Kidney (tissue), 14 donors: ENCODE measurements around the gene FAM43A. TPM values are rescaled to one million over a fixed set of nuclear protein-coding genes. Genes with fewer than 3 reads are reported as not detected.

Experiments
- DNase-seq, 5 donors: peaks; one replicate each; pipeline ENCODE4 v3.0.0-alpha.2; 2013 to 2020
- FAIRE-seq: peaks from 2 replicates; lab custom pipeline; 2012; peaks lifted over from hg19 to GRCh38; lab: Jason Lieb, UNC
- H3K27ac ChIP-seq, 2 donors: one replicate each; pipeline ENCODE4 v1.7.0; 2013; ENCODE audit warnings: low read depth in 2 of 2, low read length in 2 of 2, inconsistent platforms in 1 of 2
- H3K27me3 ChIP-seq: one replicate; pipeline ENCODE4 v1.7.1; 2013; ENCODE audit warnings: low read length, inconsistent platforms; ENCODE audit not compliant: control insufficient read depth, insufficient read depth
- H3K36me3 ChIP-seq, 3 donors: one replicate each; pipeline versions ENCODE4 v1.7.0 to v1.7.1; 2013; ENCODE audit warnings: low read length in 3 of 3, control low read depth in 1 of 3, inconsistent platforms in 1 of 3; ENCODE audit not compliant: insufficient read depth in 3 of 3, control insufficient read depth in 2 of 3
- H3K4me1 ChIP-seq, 3 donors: one replicate each; pipeline versions ENCODE4 v1.7.0 to v1.7.1; 2013; ENCODE audit warnings: low read length in 3 of 3, inconsistent platforms in 1 of 3, low read depth in 1 of 3; ENCODE audit not compliant: control insufficient read depth in 2 of 3, insufficient read depth in 2 of 3
- H3K4me3 ChIP-seq, 3 donors: one replicate each; pipeline versions ENCODE4 v1.7.0 to v1.8.1; 2013; ENCODE audit warnings: low read length in 3 of 3, control low read depth in 1 of 3, inconsistent platforms in 1 of 3
- H3K9ac ChIP-seq, 3 donors: one replicate each; pipeline versions ENCODE4 v1.7.0 to v1.7.1; 2013; ENCODE audit warnings: low read length in 3 of 3, control low read depth in 1 of 3, inconsistent platforms in 1 of 3
- H3K9me3 ChIP-seq, 3 donors: one replicate each; pipeline versions ENCODE4 v1.7.0 to v1.7.1; 2013; ENCODE audit warnings: low read length in 3 of 3, control low read depth in 1 of 3, inconsistent platforms in 1 of 3; ENCODE audit not compliant: control insufficient read depth in 2 of 3, insufficient read depth in 1 of 3
- CTCF ChIP-seq: IDR thresholded peaks from 3 replicates; pipeline ENCODE4 v1.5.1; 2012; ENCODE audit warnings: mild to moderate bottlenecking, moderate library complexity, borderline replicate concordance; ENCODE audit not compliant: insufficient read depth; ENCODE audit errors: extremely low read depth
- intact Hi-C: fragments of 100-400 bp; cut with DNase I; formaldehyde crosslinking; loops from one replicate; pipeline ENCODE4 v1.11.1; 2022
- polyA plus RNA-seq: library from polyadenylated mRNA; stranded (reverse); fragments of 350-450 nt; fragmentation: Illumina TruSeq; extraction: RNeasy Lipid Tissue Mini Kit (QIAGEN cat#74804); gene quantifications from one replicate; pipeline ENCODE4 v1.2.3, GENCODE V29; 2014; ENCODE audit warnings: low read depth, low replicate concordance; ENCODE audit not compliant: insufficient read depth
- total RNA-seq: library from RNA; stranded (reverse); fragmentation: NEBNext Ultra II Directional; extraction: Animal tissue kit (Norgen Biotek cat#: 25700); gene quantifications from one replicate; pipeline ENCODE4 v1.2.1, GENCODE V29; 2021
- donor health status: control.
- donor health status: control.
- donor health status: control.
- donor health status: control.
- donor health status: control.
- donor health status: DM: yes; HTN: yes; CAD: no.
- donor health status: Normal renal cell carcinoma (clear cell type).

FAM43A gene
- total and polyA plus RNA-seq, 2 donors from 2014 or later, result 5.0 to 11.4 TPM

- intact Hi-C loops, result no loop called here
- no peak for FAIRE-seq
- Histone ChIP-seq H3K27ac (no peak overlapping the region), H3K36me3 (no peaks in the 10 kb centered on the region), H3K9me3 (no peaks in the 10 kb centered on the region), H3K4me3 (no peak overlapping the region), H3K4me1 (peaks cover 4 to 14% (median 12%) of the 10 kb centered on the region in 3 donors), H3K9ac (no peak overlapping the region), H3K27me3 (no peaks in the 10 kb centered on the region)
- no peak for TF ChIP-seq CTCF
- DNase-seq, result peak in 4 of 5 donors; percentile 72 to 84 (median 79)
Measured at GRCh38 chr3:194691481-194692283, 6.0 kb downstream of the FAM43A start.

GRCh38 chr3:194696702-194697101, 11.0 kb downstream of the FAM43A start:
- Histone ChIP-seq H3K9me3 (peaks cover 0 to 8% (median 0%) of the 10 kb centered on the region in 3 donors), H3K27me3 (no peaks in the 10 kb centered on the region), H3K27ac (no peak overlapping the region), H3K9ac (no peak overlapping the region), H3K4me1 (peaks cover 0 to under 1% (median 0%) of the 10 kb centered on the region in 3 donors), H3K36me3 (no peaks in the 10 kb centered on the region), H3K4me3 (no peak overlapping the region)
- intact Hi-C loops, result no loop called here
- no peak for DNase-seq
- no peak for TF ChIP-seq CTCF
- FAIRE-seq, result no peak

GRCh38 chr3:194702545-194702944, 16.9 kb downstream of the FAM43A start:
- H3K4me1 ChIP-seq, result no peaks in the 10 kb centered on the region
- no peak for FAIRE-seq
- intact Hi-C loops, result no loop called here
- H3K27me3 ChIP-seq, result no peaks in the 10 kb centered on the region
- no peak overlapping the region for H3K4me3 ChIP-seq
- DNase-seq, result no peak
- no peak overlapping the region for H3K27ac ChIP-seq
- no peaks in the 10 kb centered on the region for H3K36me3 ChIP-seq
- no peak for TF ChIP-seq CTCF
- H3K9me3 ChIP-seq, result peaks cover 0 to 8% (median 0%) of the 10 kb centered on the region in 3 donors
- no peak overlapping the region for H3K9ac ChIP-seq
